ENCODE results near the gene PLCL1.
A peak's percentile ranks its signal among the peaks of the same experiment; 100 is the strongest.

PLCL1 gene

GRCh38 chr2:197890168-197890567, 85.8 kb downstream of the PLCL1 start:
- no peak for ATAC-seq

GRCh38 chr2:197891897-197892442, 87.6 kb downstream of the PLCL1 start:
- ATAC-seq, result no peak

- peak; percentile 26 to 44 for ATAC-seq
These were observed 89.2 kb downstream of the PLCL1 start for GRCh38 chr2:197893403-197894177.

- ATAC-seq, result no peak
These were observed 90.4 kb downstream of the PLCL1 start for GRCh38 chr2:197894751-197895274.

- no peak for ATAC-seq
These were observed 93.7 kb downstream of the PLCL1 start for GRCh38 chr2:197897960-197898678.

- peak; percentile 80 to 82 for ATAC-seq
These were observed 100.1 kb downstream of the PLCL1 start for GRCh38 chr2:197904446-197904845.

GRCh38 chr2:197908156-197908555, 103.8 kb downstream of the PLCL1 start:
- no peak for ATAC-seq

GRCh38 chr2:197908990-197909776, 104.8 kb downstream of the PLCL1 start:
- ATAC-seq, result no peak

- ATAC-seq, result no peak
These were observed 107.3 kb downstream of the PLCL1 start for GRCh38 chr2:197911667-197912066.

- ATAC-seq, result no peak
These were observed 108.7 kb downstream of the PLCL1 start for GRCh38 chr2:197913084-197913483.

- ATAC-seq, result no peak
These were observed 110.4 kb downstream of the PLCL1 start for GRCh38 chr2:197914778-197915177.

- peak in 1 of 2 donors; percentile 63 for ATAC-seq
These were observed 111.3 kb downstream of the PLCL1 start for GRCh38 chr2:197915548-197916265.

GRCh38 chr2:197919487-197919886, 115.1 kb downstream of the PLCL1 start:
- ATAC-seq, result no peak

GRCh38 chr2:197920088-197920487, 115.7 kb downstream of the PLCL1 start:
- ATAC-seq, result no peak

GRCh38 chr2:197920592-197921201, 116.3 kb downstream of the PLCL1 start:
- no peak for ATAC-seq

GRCh38 chr2:197924483-197924882, 120.1 kb downstream of the PLCL1 start:
- no peak for ATAC-seq

- ATAC-seq, result no peak
These were observed 120.8 kb downstream of the PLCL1 start for GRCh38 chr2:197925204-197925603.

- no peak for ATAC-seq
These were observed 121.6 kb downstream of the PLCL1 start for GRCh38 chr2:197925976-197926375.

GRCh38 chr2:197926673-197927072, 122.3 kb downstream of the PLCL1 start:
- no peak for ATAC-seq

GRCh38 chr2:197927994-197928393, 123.6 kb downstream of the PLCL1 start:
- ATAC-seq, result no peak

- ATAC-seq, result no peak
These were observed 124.9 kb downstream of the PLCL1 start for GRCh38 chr2:197929008-197929885.
